ENCODE results near the gene C2CD2. TPM values are rescaled to one million over a fixed set of nuclear protein-coding genes. Genes with fewer than 3 reads are reported as not detected.

C2CD2 gene
- total RNA-seq, 1 experiment from 2014 or later: 50.4 TPM

DNA sequence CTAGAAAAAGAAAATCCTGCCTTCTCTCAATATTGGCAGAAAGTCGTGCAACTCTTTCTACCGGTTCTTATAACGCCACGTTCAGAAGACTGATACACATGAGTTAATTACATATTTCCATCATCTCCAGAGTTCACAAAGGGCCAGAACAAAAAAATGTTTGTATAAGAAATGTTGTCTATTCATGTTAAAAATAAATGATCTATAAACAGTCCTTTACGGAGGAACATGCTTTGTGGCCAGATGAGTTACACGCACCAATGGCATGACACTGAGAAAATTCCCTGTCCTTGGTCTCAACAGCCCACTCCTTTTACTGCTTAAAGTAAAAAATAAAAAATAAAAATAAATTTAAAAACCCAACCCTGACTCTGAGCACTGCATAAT, 29.5 kb downstream of the C2CD2 start:
- H4K20me1 ChIP-seq (ENCODE audit: low read length): no peaks in the 10 kb centered on the region
- POLR2A ChIA-PET (ENCODE audit: unreplicated experiment): no interaction called here
- no peaks in the 10 kb centered on the region for H3K9me2 ChIP-seq (replicated peaks; ENCODE audit: low read length)
- H3K9ac ChIP-seq (ENCODE audit: low read length): no peak overlapping the region
- no TSS peak for BruUV-seq (replicated peaks)
- no peak overlapping the region for H2AFZ ChIP-seq (ENCODE audit: low read length)
- TF ChIP-seq, protein P1, sequence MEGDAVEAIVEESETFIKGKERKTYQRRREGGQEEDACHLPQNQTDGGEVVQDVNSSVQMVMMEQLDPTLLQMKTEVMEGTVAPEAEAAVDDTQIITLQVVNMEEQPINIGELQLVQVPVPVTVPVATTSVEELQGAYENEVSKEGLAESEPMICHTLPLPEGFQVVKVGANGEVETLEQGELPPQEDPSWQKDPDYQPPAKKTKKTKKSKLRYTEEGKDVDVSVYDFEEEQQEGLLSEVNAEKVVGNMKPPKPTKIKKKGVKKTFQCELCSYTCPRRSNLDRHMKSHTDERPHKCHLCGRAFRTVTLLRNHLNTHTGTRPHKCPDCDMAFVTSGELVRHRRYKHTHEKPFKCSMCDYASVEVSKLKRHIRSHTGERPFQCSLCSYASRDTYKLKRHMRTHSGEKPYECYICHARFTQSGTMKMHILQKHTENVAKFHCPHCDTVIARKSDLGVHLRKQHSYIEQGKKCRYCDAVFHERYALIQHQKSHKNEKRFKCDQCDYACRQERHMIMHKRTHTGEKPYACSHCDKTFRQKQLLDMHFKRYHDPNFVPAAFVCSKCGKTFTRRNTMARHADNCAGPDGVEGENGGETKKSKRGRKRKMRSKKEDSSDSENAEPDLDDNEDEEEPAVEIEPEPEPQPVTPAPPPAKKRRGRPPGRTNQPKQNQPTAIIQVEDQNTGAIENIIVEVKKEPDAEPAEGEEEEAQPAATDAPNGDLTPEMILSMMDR (conservative IDR thresholded peaks at IDR 0.05; ENCODE audit: low read depth, low read length): no peak
- no peak for TF ChIP-seq EZH2 (IDR thresholded peaks at IDR 0.05; ENCODE audit: low read length, unreplicated experiment)
- intact Hi-C loops (cut with micrococcal nuclease): no loop called here
- no peak overlapping the region for H3K4me2 ChIP-seq (ENCODE audit: low read length)
- peaks cover 14% of the 10 kb centered on the region for H3K4me1 ChIP-seq (ENCODE audit: insufficient read depth, low read length)
- no peak for DNase-seq
- no peaks in the 10 kb centered on the region for H3K9me3 ChIP-seq (ENCODE audit: low read length)
- H3K4me3 ChIP-seq (ENCODE audit: low read length): no peak overlapping the region
- no peaks in the 10 kb centered on the region for H3F3A ChIP-seq (ENCODE audit: low read length, unreplicated experiment)
- H3K79me2 ChIP-seq (ENCODE audit: low read length): peaks cover 41% of the 10 kb centered on the region
- no peak for ATAC-seq
- H3K27me3 ChIP-seq (ENCODE audit: low read length): no peaks in the 10 kb centered on the region
- CTCF ChIA-PET: no interaction called here
- H3K36me3 ChIP-seq (ENCODE audit: low read depth, low read length): no peaks in the 10 kb centered on the region; the same call in 1 of the 2 replicates
- no peak overlapping the region for H3K27ac ChIP-seq (ENCODE audit: low read length)

DNA sequence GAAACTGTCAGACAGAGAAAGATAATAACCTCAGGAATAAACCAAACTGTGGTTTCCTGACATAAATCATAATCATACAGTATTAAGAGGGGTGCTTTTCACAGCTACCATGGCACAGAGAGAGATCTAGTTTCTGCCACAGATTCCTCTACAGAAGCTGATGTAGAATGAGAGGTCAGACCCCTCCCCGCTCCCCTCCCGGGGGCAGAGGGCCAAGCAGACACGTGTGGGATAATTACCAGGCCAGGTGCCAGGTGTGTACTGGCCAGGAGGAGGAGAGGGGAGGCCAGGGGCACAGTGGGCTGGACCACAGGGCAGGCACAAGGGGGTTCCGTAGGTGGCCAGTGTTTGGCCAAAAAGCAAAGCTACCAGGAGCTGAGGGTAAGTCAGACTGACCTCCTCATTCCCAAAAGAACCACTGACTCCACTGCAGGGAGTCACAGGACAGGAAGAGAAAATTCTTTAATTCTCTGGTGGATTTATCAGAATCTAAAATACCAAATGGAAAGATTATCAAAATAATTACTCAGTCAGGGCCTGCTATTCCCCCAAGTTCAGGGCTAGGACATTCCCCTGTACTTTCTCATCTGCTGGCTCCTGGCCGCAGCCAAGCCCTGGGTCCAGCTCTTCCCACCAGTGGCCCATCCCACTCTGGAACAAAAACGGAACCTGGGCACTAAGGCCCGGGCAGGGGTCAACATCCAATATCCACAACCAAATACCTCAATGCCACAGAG, 30.0 kb downstream of the C2CD2 start:
- no peak for TF ChIP-seq EZH2phosphoT487 (IDR thresholded peaks at IDR 0.05; ENCODE audit: borderline replicate concordance, low read length)
- no peak for TF ChIP-seq EZH2 (IDR thresholded peaks at IDR 0.05; ENCODE audit: low read length, unreplicated experiment)
- TF ChIP-seq, protein P1 (conservative IDR thresholded peaks at IDR 0.05; ENCODE audit: low read depth, low read length): no peak
- Histone ChIP-seq H3K27me3 (ENCODE audit: low read length) (no peaks in the 10 kb centered on the region), H3K4me3 (ENCODE audit: low read length) (no peak overlapping the region), H3K4me1 (ENCODE audit: insufficient read depth, low read length) (peaks cover 14% of the 10 kb centered on the region), H3K36me3 (ENCODE audit: low read depth, low read length) (no peaks in the 10 kb centered on the region; the same call in 1 of the 2 replicates), H3K9me2 (replicated peaks; ENCODE audit: low read length) (no peaks in the 10 kb centered on the region), H3K27ac (ENCODE audit: low read length) (no peak overlapping the region), H3K4me2 (ENCODE audit: low read length) (no peak overlapping the region), H2AFZ (ENCODE audit: low read length) (no peak overlapping the region), H3F3A (ENCODE audit: low read length, unreplicated experiment) (no peaks in the 10 kb centered on the region), H3K9ac (ENCODE audit: low read length) (no peak overlapping the region), H3K79me2 (ENCODE audit: low read length) (peaks cover 37% of the 10 kb centered on the region), H4K20me1 (ENCODE audit: low read length) (no peaks in the 10 kb centered on the region), H3K9me3 (ENCODE audit: low read length) (no peaks in the 10 kb centered on the region)
- no TSS peak for BruUV-seq (replicated peaks)
- POLR2A ChIA-PET (ENCODE audit: unreplicated experiment): no interaction called here
- intact Hi-C loops (cut with micrococcal nuclease): no loop called here
- CTCF ChIA-PET: no interaction called here
- ATAC-seq (no peak), DNase-seq (no peak)

DNA sequence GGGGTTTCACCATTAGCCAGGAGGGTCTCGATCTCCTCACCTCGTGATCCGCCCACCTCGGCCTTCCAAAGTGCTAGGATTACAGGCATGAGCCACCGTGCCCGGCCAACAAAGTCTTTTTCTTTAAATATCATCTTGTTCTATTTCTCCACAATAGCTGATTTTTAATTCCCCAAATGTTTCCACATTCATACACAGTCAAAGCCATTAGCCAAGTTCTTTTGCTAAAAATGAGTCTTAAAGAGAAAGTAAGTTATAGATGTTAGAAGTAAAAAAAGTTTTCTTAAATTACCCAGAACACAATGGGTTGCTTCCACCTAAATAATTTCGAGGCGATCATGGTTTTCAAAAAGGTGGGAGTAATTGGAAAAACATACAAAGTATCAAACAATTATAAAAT, 30.6 kb downstream of the C2CD2 start:
- intact Hi-C loops (cut with micrococcal nuclease): no loop called here
- Histone ChIP-seq H3K79me2 (ENCODE audit: low read length) (peaks cover 37% of the 10 kb centered on the region), H3K4me1 (ENCODE audit: insufficient read depth, low read length) (peaks cover 14% of the 10 kb centered on the region), H3K4me2 (ENCODE audit: low read length) (no peak overlapping the region), H3K27ac (ENCODE audit: low read length) (no peak overlapping the region), H3K4me3 (ENCODE audit: low read length) (no peak overlapping the region), H3K9ac (ENCODE audit: low read length) (no peak overlapping the region), H4K20me1 (ENCODE audit: low read length) (no peaks in the 10 kb centered on the region), H3K27me3 (ENCODE audit: low read length) (no peaks in the 10 kb centered on the region), H3K36me3 (ENCODE audit: low read depth, low read length) (peaks cover 5% of the 10 kb centered on the region; the same call in 1 of the 2 replicates), H3K9me3 (ENCODE audit: low read length) (no peaks in the 10 kb centered on the region), H3F3A (ENCODE audit: low read length, unreplicated experiment) (no peaks in the 10 kb centered on the region), H3K9me2 (replicated peaks; ENCODE audit: low read length) (no peaks in the 10 kb centered on the region), H2AFZ (ENCODE audit: low read length) (no peak overlapping the region)
- ChIA-PET CTCF (no interaction called here), POLR2A (ENCODE audit: unreplicated experiment) (no interaction called here)
- no peak for ATAC-seq
- no peak for DNase-seq
- BruUV-seq (replicated peaks): no TSS peak
- TF ChIP-seq EZH2phosphoT487 (IDR thresholded peaks at IDR 0.05; ENCODE audit: borderline replicate concordance, low read length): no peak
- TF ChIP-seq, protein P1 (conservative IDR thresholded peaks at IDR 0.05; ENCODE audit: low read depth, low read length): no peak
- no peak for TF ChIP-seq EZH2 (IDR thresholded peaks at IDR 0.05; ENCODE audit: low read length, unreplicated experiment)

Data from PC-3 (cell line).